Kidney tubule cell (primary cell): Measurements from ENCODE around the gene NCAM2.

ENCODE experiments used
- DNase-seq: peaks from one replicate; pipeline ENCODE4 v3.0.0-alpha.2; 2018; ENCODE audit warnings: low spot score

The NCAM2 gene

GRCh38 chr21:21028275-21028820 is 30.1 kb downstream of the NCAM2 start:
- DNase-seq = no peak

- no peak for DNase-seq
These were observed 31.0 kb downstream of the NCAM2 start for GRCh38 chr21:21029164-21029563.

GRCh38 chr21:21030311-21030710 is 32.1 kb downstream of the NCAM2 start:
- DNase-seq = no peak

GRCh38 chr21:21034036-21034435 is 35.8 kb downstream of the NCAM2 start:
- DNase-seq = no peak

GRCh38 chr21:21039624-21040170 is 41.5 kb downstream of the NCAM2 start:
- DNase-seq = no peak

- no peak for DNase-seq
These were observed 47.3 kb downstream of the NCAM2 start for GRCh38 chr21:21045518-21045917.

GRCh38 chr21:21046063-21046462 is 47.9 kb downstream of the NCAM2 start:
- DNase-seq = no peak

GRCh38 chr21:21051109-21052055 is 53.2 kb downstream of the NCAM2 start:
- no peak for DNase-seq

GRCh38 chr21:21052672-21053071 is 54.5 kb downstream of the NCAM2 start:
- no peak for DNase-seq

- no peak for DNase-seq
These were observed 59.3 kb downstream of the NCAM2 start for GRCh38 chr21:21057349-21058062.

GRCh38 chr21:21063828-21064227 is 65.6 kb downstream of the NCAM2 start:
- no peak for DNase-seq

GRCh38 chr21:21064353-21064752 is 66.1 kb downstream of the NCAM2 start:
- no peak for DNase-seq

GRCh38 chr21:21067375-21067774 is 69.2 kb downstream of the NCAM2 start:
- DNase-seq = no peak

- DNase-seq = no peak
These were observed 76.1 kb downstream of the NCAM2 start for GRCh38 chr21:21074305-21074704.

GRCh38 chr21:21076051-21076450 is 77.8 kb downstream of the NCAM2 start:
- DNase-seq = no peak

- DNase-seq = no peak
These were observed 78.3 kb downstream of the NCAM2 start for GRCh38 chr21:21076491-21076890.

GRCh38 chr21:21079646-21080045 is 81.4 kb downstream of the NCAM2 start:
- DNase-seq = no peak

- no peak for DNase-seq
These were observed 86.0 kb downstream of the NCAM2 start for GRCh38 chr21:21084179-21084578.

- no peak for DNase-seq
These were observed 87.0 kb downstream of the NCAM2 start for GRCh38 chr21:21085206-21085605.

- DNase-seq = no peak
These were observed 98.7 kb downstream of the NCAM2 start for GRCh38 chr21:21096956-21097355.

- no peak for DNase-seq
These were observed 99.3 kb downstream of the NCAM2 start for GRCh38 chr21:21097466-21097865.

- DNase-seq = peak; percentile 1
These were observed 103.7 kb downstream of the NCAM2 start for GRCh38 chr21:21101911-21102310.

- DNase-seq = no peak
These were observed 104.7 kb downstream of the NCAM2 start for GRCh38 chr21:21102896-21103295.
